Activated CD8-positive, alpha-beta memory T cell treated with anti-CD3 and anti-CD28 coated beads for 48 hours (primary cell): ENCODE measurements around the gene PLA2G1B.
"Not testable (repeated sequence)": the region's sequence is repeated elsewhere in the genome, so short reads cannot be mapped to it uniquely, and the experiment has no call there.

ENCODE experiments used
- DNase-seq, 3 experiments: peaks; one replicate each; pipeline ENCODE4 v3.0.0-alpha.2; 2020; ENCODE audit warnings: low read depth in 2 of 3, low spot score in 2 of 3

Gene PLA2G1B

GRCh38 chr12:120359128-120359527 lies 31.5 kb upstream of the PLA2G1B start:
- no peak for DNase-seq

- no peak for DNase-seq
Observed at GRCh38 chr12:120358412-120359100, 31.0 kb upstream of the PLA2G1B start.

GRCh38 chr12:120357104-120357503 lies 29.5 kb upstream of the PLA2G1B start:
- DNase-seq, result no peak

GRCh38 chr12:120356567-120357030 lies 29.0 kb upstream of the PLA2G1B start:
- DNase-seq, result peak; percentile 52 to 66 (median 64)

GRCh38 chr12:120353556-120354317 lies 26.2 kb upstream of the PLA2G1B start:
- DNase-seq, result no peak

- DNase-seq, result no peak
Observed at GRCh38 chr12:120353136-120353535, 25.6 kb upstream of the PLA2G1B start.

GRCh38 chr12:120352117-120352516 lies 24.5 kb upstream of the PLA2G1B start:
- DNase-seq, result no peak

GRCh38 chr12:120350576-120351350 lies 23.2 kb upstream of the PLA2G1B start:
- no peak for DNase-seq

- no peak for DNase-seq
Observed at GRCh38 chr12:120347766-120348165, 20.2 kb upstream of the PLA2G1B start.

GRCh38 chr12:120346681-120347080 lies 19.1 kb upstream of the PLA2G1B start:
- no peak for DNase-seq

- DNase-seq, result no peak
Observed at GRCh38 chr12:120346031-120346430, 18.5 kb upstream of the PLA2G1B start.

- no peak for DNase-seq
Observed at GRCh38 chr12:120343692-120344091, 16.1 kb upstream of the PLA2G1B start.

GRCh38 chr12:120343039-120343537 lies 15.5 kb upstream of the PLA2G1B start:
- DNase-seq, result no peak

GRCh38 chr12:120342175-120343038 lies 14.8 kb upstream of the PLA2G1B start:
- no peak for DNase-seq

- no peak for DNase-seq
Observed at GRCh38 chr12:120339256-120339655, 11.7 kb upstream of the PLA2G1B start.

- no peak for DNase-seq
Observed at GRCh38 chr12:120337730-120338129, 10.2 kb upstream of the PLA2G1B start.

- not testable (repeated sequence) for DNase-seq
Observed at GRCh38 chr12:120336392-120336791, 8.8 kb upstream of the PLA2G1B start.

GRCh38 chr12:120335447-120335846 lies 7.9 kb upstream of the PLA2G1B start:
- not testable (repeated sequence) for DNase-seq

GRCh38 chr12:120332523-120332922 lies 4.9 kb upstream of the PLA2G1B start:
- no peak for DNase-seq

- DNase-seq, result no peak
Observed at GRCh38 chr12:120332041-120332440, 4.5 kb upstream of the PLA2G1B start.

- no peak for DNase-seq
Observed at GRCh38 chr12:120331390-120331789, 3.8 kb upstream of the PLA2G1B start.
